Nephron progenitor cell (in vitro differentiated cells): ENCODE results near the gene CBX2.

Experiments
- DNase-seq: peaks from one replicate; pipeline ENCODE4 v3.0.0; 2021
- H3K27ac Mint-ChIP-seq: 2 replicates; pipeline ENCODE4 v1.8.0; 2021; ENCODE audit warnings: mild to moderate bottlenecking, moderate library complexity, mixed read lengths
- H3K27me3 Mint-ChIP-seq: 2 replicates; pipeline ENCODE4 v1.8.0; 2021; ENCODE audit warnings: mild to moderate bottlenecking, low read depth, mixed read lengths; ENCODE audit not compliant: poor library complexity
- H3K36me3 Mint-ChIP-seq: 2 replicates; pipeline ENCODE4 v1.8.0; 2021; ENCODE audit warnings: low read depth, mixed read lengths
- H3K4me1 Mint-ChIP-seq: 2 replicates; pipeline ENCODE4 v1.8.0; 2021; ENCODE audit warnings: mixed read lengths
- H3K4me3 Mint-ChIP-seq: 2 replicates; pipeline ENCODE4 v1.8.0; 2021; ENCODE audit warnings: mild to moderate bottlenecking, moderate library complexity, mixed read lengths
- H3K9me3 Mint-ChIP-seq: 2 replicates; pipeline ENCODE4 v1.8.0; 2021; ENCODE audit warnings: mild to moderate bottlenecking, moderate library complexity, mixed read lengths
- CTCF ChIP-seq: fragments of 200-600 bp; sonication (generic); IDR thresholded peaks from 2 replicates; pipeline ENCODE4 v1.5.0; 2021; ENCODE audit warnings: antibody characterized with exemption

The CBX2 gene

GRCh38 chr17:79791735-79792161, 13.8 kb downstream of the CBX2 start:
- Mint-ChIP-seq H3K9me3 (no peaks in the 10 kb centered on the region), H3K27me3 (peaks cover 86% of the 10 kb centered on the region), H3K4me1 (peaks cover 62% of the 10 kb centered on the region), H3K27ac (no peak overlapping the region), H3K4me3 (peak overlapping the region; percentile 71), H3K36me3 (no peaks in the 10 kb centered on the region)
- no peak for TF ChIP-seq CTCF
- DNase-seq, result no peak

DNA sequence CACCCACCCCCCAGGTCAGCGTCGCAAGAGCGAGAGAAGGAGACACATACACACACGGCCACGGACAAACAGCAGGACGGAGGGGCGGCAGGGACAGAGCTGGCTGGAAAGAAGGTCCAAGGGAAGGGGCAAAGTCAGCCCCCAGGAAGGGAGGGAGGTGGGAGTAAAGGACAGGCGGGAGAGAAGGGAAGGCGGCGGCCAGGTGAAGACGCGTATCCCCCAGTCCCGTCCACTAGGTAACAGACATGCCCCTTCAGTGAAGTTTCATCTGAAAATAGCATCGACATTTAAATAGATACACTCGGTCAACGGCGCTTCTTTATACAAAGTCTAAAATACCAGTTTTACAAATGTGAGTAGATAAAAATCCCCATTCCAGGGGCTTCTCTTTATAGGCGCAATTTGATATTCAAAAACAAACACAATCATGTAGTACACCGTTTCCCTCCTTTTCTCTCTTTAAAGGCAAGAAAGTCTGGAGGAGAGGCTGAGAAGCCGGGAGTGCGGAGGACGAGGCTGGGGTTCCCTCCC, 14.5 kb downstream of the CBX2 start:
- peaks cover 86% of the 10 kb centered on the region for H3K27me3 Mint-ChIP-seq
- peak overlapping the region; percentile 71 for H3K4me3 Mint-ChIP-seq
- no peak for DNase-seq
- H3K36me3 Mint-ChIP-seq, result no peaks in the 10 kb centered on the region
- no peak overlapping the region for H3K27ac Mint-ChIP-seq
- no peaks in the 10 kb centered on the region for H3K9me3 Mint-ChIP-seq
- H3K4me1 Mint-ChIP-seq, result peaks cover 56% of the 10 kb centered on the region
- TF ChIP-seq CTCF, result no peak

GRCh38 chr17:79792984-79793923, 15.3 kb downstream of the CBX2 start:
- peaks cover 86% of the 10 kb centered on the region for H3K27me3 Mint-ChIP-seq
- H3K4me1 Mint-ChIP-seq, result peaks cover 48% of the 10 kb centered on the region
- H3K27ac Mint-ChIP-seq, result no peak overlapping the region
- no peaks in the 10 kb centered on the region for H3K36me3 Mint-ChIP-seq
- H3K9me3 Mint-ChIP-seq, result no peaks in the 10 kb centered on the region
- no peak for TF ChIP-seq CTCF
- peak overlapping the region; percentile 72 for H3K4me3 Mint-ChIP-seq
- peak; percentile 56 for DNase-seq

- peak overlapping the region; percentile 72 for H3K4me3 Mint-ChIP-seq
- peaks cover 48% of the 10 kb centered on the region for H3K4me1 Mint-ChIP-seq
- H3K36me3 Mint-ChIP-seq, result no peaks in the 10 kb centered on the region
- no peak for TF ChIP-seq CTCF
- H3K27ac Mint-ChIP-seq, result no peak overlapping the region
- H3K9me3 Mint-ChIP-seq, result no peaks in the 10 kb centered on the region
- peaks cover 86% of the 10 kb centered on the region for H3K27me3 Mint-ChIP-seq
- DNase-seq, result no peak
These were observed 16.0 kb downstream of the CBX2 start for GRCh38 chr17:79793924-79794304.

DNA sequence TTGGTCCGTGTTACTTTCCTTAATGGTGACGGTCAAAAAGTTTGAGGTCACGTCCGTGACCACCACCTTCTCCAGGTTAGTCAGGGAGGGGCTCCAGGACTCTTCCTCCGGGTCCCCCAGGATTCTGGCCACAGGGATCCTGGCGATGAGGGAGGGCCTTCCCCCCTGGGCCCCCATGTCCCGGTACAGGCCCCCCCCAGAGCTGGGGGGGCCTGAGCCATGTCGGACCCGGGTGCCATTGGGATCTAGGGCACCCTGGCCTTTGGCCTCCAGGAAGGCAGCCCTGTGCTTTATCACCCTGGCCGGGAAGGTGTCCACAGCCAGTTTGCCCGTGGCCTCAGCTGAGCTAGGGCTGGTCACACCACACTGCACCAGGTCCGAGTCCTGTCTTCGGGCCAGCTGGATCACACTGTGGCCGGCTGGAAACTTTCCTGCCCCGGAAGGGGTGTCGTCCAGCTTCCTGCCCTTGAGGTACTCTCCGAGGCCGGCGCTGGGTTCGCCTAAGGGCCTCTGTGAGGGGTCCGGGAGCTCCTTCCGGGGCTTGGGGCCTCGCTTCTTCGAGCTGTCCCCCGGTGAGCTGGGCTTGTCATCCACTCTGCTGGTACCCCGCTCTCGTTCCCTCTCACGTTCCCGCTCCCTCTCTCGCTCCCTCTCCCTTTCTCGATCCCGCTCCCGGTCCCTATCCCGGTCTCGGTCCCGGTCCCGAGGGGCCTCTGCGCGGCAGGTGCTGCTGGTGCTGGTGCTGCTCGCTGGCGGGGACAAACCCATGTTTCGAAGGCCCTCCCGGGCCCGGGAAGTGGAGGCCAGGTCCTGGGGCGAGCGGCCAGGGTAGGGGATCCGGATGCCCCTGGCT, 16.9 kb downstream of the CBX2 start:
- DNase-seq, result no peak
- Mint-ChIP-seq H3K9me3 (no peaks in the 10 kb centered on the region), H3K27me3 (peaks cover 88% of the 10 kb centered on the region), H3K36me3 (no peaks in the 10 kb centered on the region), H3K4me3 (peak overlapping the region; percentile 58), H3K4me1 (peaks cover 49% of the 10 kb centered on the region), H3K27ac (no peak overlapping the region)
- no peak for TF ChIP-seq CTCF
